Right lobe of liver (tissue), 4 donors: Measurements from ENCODE around the gene IL25.
"Not testable (repeated sequence)": the region's sequence is repeated elsewhere in the genome, so short reads cannot be mapped to it uniquely, and the experiment has no call there.

Experiments
- POLR2A ChIP-seq: fragments of 450-650 bp; IDR thresholded peaks from one replicate; pipeline ENCODE4 v1.6.1; 2017; ENCODE audit warnings: antibody characterized with exemption, mild to moderate bottlenecking
- TF ChIP-seq, protein P1 (sequence below), 4 donors: fragments of 200-600 bp in 3 of 4; fragments of 450-650 bp in 1 of 4; IDR thresholded peaks; one replicate each; pipeline versions ENCODE4 v1.5.1 to v1.8.0; 2016 to 2022; ENCODE audit warnings: antibody characterized with exemption in 4 of 4, mild to moderate bottlenecking in 2 of 4
- donor health status: DM: no; HTN: no; CAD: no.
- donor health status: DM: no; HTN: no; CAD: no.
- donor health status: DM: no; HTN: yes; CAD: no.

DNA sequence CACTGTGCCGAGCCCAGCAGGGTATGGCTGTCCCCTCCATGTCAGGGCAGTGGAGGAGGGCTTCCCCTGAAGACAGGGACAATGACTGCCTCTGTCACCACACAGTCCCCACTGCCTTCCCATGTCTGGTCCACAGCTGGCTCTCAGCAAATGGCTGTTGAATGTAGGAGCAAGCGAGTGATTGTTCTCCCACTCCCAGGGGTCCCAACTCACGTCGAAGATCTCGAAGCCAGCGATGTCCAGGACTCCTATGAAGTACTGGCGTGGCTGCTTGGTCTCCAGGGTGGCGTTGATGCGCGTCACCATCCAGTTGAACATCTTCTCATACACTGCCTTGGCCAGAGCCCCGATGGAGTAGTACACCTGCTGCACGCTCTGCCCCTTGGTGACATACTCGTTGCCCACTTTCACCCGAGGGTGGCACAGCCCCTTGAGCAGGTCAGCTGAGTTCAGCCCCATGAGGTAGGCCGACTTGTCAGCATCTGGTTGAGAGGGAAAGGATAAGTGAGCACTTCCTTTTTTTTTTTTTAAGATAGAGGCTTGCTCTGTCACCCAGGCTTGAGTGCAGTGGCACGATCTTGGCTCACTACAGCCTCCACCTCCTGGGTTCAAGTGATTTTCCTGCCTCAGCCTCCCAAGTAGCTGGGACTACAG is 28.0 kb downstream of the IL25 start:
- TF ChIP-seq, protein P1, sequence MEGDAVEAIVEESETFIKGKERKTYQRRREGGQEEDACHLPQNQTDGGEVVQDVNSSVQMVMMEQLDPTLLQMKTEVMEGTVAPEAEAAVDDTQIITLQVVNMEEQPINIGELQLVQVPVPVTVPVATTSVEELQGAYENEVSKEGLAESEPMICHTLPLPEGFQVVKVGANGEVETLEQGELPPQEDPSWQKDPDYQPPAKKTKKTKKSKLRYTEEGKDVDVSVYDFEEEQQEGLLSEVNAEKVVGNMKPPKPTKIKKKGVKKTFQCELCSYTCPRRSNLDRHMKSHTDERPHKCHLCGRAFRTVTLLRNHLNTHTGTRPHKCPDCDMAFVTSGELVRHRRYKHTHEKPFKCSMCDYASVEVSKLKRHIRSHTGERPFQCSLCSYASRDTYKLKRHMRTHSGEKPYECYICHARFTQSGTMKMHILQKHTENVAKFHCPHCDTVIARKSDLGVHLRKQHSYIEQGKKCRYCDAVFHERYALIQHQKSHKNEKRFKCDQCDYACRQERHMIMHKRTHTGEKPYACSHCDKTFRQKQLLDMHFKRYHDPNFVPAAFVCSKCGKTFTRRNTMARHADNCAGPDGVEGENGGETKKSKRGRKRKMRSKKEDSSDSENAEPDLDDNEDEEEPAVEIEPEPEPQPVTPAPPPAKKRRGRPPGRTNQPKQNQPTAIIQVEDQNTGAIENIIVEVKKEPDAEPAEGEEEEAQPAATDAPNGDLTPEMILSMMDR (IDR thresholded peaks at IDR 0.05), result not testable (repeated sequence)
- not testable (repeated sequence) for TF ChIP-seq POLR2A
